GM19452 (cell line): ENCODE data around the gene POLR3C.
A peak's percentile ranks its signal among the peaks of the same experiment; 100 is the strongest.
"Not testable (repeated sequence)": the region's sequence is repeated elsewhere in the genome, so short reads cannot be mapped to it uniquely, and the experiment has no call there.

ENCODE experiments used
- ATAC-seq: cut with Tn5 transposase; IDR thresholded peaks from one replicate; pipeline ENCODE4 v1.9.1; 2021; ENCODE audit not compliant: unreplicated experiment

The POLR3C gene

DNA sequence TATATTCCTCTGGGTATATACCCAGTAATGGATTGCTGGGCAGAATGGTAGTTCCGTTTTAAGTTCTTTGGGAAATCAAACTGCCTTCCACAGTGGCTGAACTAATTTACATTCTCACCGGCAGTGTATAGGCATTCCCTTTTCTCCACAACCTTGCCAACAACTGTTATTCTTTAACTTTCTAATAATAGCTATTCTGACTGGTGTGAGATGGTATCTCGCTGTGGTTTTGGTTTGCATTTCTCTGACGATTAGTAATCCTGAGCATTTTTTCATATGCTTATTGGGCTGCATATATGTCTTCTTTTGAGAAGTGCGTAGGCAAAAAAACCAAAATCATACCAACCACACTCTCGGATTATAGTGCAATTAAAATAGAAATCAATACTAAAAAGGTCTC lies 5.9 kb upstream of the POLR3C start:
- not testable (repeated sequence) for ATAC-seq

DNA sequence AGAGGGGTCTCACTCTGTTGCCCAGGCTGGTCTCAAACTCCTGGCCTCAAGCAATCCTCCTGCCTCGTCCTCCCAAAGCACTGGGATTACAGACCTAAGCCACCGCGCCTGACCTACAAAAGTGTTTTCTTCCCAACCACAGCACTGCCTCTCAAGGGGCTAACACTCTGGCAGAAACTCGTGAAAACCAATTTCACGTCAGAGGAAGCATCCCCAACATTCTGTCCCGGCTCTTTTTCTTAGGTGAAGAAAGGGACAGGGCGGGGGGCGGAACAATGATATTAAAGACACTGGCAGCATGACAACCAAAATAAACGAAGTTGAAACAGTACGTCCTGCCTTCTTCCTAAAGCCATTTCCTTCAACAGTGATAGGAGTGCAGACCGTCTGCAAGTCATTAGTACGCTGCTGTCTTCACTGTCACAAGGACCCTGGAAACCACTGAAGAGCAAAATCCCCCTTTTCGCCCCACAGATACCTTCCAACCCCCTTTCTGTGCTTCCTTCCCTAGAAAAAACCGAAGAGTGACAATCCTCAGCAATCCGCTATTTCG lies 1.1 kb upstream of the POLR3C start:
- not testable (repeated sequence) for ATAC-seq

DNA sequence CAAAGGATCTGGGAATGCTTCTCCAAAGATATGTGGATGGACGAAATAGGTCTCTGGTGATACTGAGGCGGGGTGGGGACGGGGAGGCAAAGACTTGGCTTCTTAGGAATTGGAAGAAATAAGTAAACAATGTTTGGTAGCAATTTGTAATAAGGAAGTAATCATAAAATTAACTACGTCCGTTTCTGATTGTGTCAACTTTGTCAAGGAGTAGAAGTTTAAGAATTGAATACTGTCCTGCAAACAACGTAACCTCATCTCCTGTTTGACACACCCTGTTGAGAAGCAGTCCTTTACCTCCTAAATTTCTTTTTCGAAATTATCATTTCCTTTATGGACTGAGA lies 471 bp downstream of the POLR3C start:
- no peak for ATAC-seq

DNA sequence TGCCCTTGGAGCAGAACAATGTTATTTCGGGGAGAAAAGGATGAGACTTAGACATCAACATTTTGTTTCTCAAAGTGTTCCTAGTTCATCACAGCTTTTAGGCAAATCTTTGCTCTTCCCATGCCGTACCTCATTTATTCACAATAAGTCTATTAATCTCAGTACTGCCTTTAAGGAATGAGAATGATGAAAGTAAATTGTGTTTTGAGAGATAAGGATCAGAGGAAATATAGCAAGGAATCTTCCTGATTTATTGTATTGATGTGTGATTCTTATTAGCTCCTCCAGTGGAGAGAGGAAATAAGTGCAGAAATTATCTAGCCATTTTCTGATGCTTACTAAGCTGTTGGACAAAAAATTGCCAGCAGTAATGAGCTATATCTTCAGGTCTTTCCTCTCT lies 2.0 kb downstream of the POLR3C start:
- ATAC-seq = no peak

DNA sequence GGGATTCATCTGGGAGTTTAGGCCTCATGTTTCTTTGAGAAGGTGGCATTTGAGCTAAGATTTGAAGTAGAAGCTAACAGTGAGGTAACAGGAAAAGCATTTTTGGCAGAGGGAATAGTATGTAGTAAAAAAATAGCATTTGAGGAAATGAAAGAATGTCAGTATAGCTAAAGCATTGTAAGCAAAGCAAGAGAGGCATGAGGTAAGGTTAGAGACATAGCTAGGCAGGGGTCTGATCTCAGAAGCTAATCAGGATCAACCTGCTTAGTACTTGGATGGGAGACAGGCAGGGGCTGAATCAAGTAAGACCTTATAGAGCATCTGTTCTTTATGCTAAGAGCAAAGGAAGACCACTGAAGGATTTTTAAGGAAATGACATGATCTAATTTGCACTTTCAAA lies 4.0 kb downstream of the POLR3C start:
- ATAC-seq = no peak

DNA sequence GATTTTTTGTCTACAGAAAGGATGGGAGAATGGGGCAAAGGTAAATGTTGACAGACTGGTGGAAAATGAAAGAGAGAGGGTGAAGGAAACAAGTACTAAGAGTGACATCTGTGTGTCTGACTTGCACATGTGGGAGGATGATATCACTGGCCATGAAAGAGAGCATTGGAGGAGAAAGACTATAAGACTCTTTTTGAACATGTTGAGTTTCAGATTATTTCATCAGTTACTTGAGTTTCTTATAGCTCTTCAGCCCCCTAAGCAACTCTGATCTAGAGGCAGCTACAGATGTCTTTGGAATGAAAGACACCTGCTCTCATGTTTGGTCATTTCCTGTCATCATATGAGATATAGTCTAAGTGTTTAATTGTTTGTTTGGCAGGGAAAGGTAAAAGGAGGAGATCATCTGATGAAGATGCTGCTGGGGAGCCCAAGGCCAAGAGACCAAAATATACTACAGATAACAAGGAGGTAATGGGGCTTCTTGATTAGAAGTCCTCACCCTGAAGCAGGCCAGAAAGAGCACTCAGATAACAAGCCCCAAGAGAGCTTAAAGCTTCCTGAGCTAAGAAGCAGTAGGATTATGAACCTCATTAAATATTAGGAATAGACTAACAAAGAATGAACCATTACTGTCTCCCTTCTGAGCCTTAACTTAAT lies 4.5 kb downstream of the POLR3C start:
- ATAC-seq = no peak

DNA sequence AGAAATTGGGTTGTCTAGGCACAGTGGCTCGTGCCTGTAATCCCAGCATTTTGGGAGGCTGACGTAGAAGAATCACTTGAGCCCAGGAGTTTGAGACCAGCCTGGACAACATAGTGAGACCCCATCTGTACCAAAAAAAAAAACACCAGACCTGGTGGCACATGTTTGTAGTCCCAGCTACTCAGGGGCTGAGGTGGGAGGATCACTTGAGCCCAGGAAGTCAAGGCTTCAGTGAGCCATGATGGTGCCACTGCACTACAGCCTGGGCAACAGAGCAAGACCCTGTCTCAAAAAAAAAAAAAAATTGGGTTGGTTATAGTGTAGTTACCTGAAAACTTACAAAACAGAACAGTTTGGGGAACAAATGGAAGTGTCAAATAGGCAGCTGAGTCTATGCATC lies 6.8 kb downstream of the POLR3C start:
- ATAC-seq = not testable (repeated sequence)

DNA sequence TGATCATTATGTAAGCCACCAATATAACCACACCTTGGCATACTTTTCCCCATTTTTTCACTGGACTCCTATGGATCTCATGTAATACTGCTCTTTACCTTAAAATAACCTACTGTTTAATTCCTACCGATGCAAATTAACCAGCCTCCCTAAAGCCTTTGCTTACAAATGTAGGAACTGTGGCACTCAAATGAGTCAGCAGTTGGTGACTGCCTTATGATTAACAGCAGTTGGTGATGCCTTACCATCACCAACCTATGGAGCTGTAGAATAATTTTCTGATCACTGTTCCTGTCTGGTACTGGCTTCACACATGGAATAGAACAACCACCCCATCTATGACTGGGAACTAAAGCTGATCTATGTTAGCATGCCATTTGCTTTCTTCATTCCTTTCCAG lies 13.7 kb downstream of the POLR3C start:
- ATAC-seq = no peak

DNA sequence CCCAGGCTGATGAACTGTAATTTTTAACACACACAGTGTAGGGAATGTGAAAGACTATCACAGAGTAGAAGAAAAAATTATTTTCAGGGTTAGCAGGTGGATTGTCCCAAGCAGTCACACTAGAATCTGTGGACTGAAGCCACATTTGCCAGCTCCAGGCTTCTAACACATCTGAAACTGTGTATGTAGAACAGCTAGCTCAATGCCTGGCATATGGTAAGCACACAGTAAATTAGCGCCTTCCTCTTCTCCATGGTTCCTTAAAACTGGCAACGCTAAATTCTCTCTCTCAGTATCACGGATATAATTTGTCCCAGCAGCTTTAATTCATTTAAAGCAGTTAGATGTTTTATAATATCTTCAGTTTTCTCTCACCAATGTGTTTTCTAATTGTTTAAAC lies 19.0 kb downstream of the POLR3C start:
- ATAC-seq = no peak

DNA sequence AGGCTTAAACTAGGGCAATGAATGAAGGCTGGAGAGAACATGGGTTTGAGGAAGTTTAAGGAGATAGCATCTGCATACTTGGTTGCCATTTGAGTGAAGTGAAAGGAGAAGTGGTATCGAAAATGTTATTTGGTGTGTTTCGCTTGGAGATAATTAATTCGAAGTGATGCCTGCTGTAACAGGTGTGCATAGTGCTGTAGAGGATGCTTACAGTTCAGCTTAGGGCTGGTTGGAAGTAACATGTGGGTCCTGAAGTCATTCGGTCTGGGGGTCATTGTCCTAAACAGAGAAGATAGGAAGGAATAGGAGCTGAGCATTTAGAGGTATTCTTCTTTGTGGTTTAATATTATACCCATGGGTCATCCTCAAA lies 21.1 kb downstream of the POLR3C start:
- ATAC-seq = peak; percentile 76

DNA sequence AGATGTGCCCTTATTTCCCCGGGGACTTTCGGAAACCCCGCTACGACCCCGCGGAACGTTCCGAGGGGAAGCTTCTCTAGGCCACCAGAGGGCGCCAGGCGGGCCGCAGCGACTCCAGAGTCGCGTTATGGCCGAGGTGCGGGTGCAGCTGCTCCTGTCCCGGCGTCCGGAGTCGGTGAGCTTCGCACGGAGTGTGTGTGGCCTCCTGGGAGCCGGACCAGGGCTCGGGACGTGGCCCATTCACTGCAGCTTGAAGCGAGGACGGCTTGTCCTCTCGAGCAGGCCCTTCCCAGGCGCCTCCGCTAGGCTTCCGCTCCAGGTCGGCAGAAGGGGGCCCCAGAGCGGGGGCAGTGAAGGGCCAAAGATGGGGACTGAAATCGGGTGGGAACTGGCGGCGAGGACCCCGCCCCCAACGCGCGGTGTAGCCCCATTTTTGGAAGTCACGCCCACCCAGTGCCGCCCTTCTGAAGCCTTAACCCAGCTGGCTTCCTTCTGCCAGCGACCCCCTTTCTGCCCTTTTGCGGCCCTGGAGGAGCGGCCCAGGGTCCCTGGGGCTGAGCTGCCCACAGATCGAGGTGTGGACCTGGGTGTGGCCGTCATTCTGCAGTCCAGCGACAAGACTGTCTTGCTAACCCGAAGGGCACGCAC lies 21.6 kb downstream of the POLR3C start, which contains the start of gene NUDT17:
TSS of gene NUDT17 (plus strand) at position 117 of the 648 bp plus-strand sequence. CDS start at position 128, 11 bp downstream.
- peak; percentile 59 for ATAC-seq

DNA sequence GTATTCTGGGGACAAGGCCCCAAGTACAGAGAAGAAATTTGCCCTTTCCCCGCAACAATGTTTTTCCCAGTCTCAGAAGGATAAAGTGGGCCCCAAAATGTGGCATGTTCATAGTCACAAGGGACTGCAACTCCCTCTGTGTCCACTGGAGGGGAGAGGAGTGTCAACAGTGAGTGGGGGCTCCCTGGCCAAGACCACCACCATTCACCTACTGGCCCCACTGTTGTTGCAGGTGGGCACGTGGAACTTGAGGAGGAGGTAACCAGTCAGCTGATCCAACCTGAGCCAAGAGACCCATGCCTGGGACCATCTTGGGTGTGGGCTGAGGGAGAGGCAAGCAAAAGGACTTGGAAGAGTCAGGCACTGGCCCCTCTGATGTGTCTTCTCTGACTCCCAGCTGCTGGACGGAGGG lies 22.2 kb downstream of the POLR3C start:
- ATAC-seq = no peak

DNA sequence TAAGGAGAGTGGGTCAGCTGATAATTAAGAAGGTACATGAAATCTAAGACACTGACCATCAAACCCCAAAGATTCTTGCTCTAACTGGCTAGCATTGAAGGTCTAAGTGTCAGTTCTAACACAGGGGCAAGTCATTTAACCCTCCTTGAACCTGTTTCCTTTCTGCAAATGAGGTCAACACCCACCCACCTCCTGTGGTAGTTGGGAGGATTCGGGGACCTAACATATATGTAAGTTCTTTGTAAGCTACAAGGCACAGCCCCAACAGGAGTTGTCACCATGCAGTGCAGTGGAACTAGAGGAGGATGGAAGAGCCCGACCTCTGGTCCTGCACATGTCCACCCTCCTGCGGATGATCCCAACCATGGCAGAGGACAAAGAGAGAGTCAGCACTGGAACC lies 23.8 kb downstream of the POLR3C start:
- ATAC-seq = no peak

DNA sequence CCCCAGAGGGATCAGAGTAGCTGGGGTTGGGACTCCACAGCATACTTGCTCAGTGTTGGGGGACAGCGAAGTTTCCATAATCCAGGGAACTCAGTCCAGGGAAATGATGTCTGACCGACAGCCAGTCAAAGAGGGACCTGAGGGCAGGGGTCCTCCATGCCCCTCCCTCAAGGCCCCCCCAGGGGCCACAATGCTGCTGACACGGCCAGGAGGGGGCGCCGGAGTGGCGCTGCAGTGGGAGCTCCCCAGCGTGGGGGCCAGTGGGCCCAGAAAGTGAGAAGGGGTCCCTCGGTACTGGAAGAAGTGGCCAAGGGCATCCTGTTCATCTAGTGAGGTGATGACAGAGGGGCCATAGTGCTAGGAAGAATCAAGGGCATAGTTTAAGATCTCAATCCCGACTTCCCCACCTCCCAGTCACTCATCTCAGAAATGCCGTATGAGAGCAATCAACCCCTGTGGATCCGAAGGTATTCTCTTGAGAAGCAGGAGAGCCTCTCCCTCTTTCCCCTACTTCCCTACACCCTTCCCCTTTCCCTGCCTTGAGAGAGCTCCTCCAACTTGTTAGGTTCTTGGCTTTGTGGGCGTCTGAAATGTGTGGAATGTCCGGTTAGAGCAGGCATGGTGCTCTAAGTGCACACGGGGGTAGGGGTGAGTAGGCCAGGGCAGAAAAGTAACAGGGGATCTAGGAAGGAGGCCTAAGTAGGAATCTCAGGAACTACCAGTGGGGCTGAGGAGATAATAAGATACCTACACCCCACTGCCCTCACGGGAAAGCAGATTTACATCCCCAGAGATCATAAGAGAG lies 25.6 kb downstream of the POLR3C start:
- no peak for ATAC-seq

DNA sequence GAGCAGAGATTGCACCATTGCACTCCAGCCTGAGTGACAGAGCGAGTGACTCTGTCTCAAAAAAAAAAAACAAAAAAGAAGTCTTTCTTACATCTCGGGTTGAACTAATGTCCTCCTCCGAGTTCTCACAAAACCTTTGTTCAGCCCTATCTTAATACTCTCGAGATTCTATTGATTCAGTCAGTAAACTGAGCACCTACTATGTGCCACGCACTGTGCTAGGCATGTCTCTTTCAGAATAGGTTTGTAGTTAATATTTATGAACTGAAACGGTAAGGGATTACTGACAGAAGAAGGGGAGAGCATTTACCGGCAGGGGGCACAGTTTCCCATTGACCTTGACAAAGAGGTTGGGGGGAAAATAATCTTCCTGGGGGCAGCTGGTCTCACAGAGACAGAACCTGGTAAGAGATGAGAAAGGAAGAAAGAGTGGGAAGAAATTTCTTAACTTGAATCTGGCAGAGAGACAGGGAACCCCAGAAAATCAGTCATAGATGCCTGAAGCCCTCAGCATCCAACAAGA lies 31.5 kb downstream of the POLR3C start:
- no peak for ATAC-seq

DNA sequence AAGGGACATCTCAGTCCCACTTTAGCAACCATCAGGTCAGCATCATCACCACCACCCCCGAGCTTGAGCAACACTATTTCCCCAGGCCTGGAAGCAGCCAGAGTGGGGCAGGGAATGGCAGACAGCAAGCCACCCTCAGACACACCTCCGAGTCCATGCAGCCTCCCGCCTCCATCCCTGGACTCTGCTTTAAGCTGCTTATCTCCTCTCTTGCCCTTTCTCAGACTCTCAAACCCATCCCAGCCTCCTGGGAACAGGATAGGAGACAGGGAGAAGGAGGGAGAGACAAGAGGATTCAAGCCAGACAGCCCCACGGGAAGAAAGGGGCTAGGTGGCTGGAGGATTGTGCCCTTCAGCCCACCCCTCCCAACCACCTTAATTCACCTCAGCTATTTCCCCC lies 33.2 kb downstream of the POLR3C start:
- no peak for ATAC-seq

DNA sequence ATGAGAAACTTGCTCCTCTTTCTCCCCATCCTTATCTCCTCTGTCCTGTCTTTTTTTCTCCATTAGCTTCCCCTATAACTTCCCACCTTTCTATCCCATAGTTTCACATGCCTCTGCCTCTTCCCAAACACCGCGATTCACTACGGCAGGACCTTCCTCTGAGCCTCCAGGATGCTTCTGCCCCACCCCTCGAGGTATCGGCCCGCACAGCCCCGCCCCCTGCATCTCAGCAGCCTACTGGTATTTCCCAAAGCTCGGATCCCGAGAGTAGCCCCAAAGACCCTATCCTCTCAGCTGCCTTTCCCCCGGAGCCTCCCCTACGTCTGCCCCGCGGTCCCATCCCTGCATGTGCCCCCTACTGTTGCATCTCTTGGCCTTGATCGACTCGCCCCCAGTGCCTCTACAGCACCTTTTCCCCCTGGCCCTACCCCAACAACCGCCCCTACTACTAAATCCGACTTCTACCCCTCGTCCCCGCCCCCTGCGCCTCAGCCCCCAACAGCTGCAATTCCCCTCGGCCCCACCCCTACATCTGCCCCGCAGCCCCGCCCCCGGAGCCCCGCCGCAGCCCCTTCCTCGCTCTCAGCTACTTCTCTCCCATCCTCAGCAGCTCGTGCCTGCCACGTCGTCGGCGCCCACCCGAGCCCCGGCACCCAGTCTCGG lies 34.4 kb downstream of the POLR3C start:
- no peak for ATAC-seq

DNA sequence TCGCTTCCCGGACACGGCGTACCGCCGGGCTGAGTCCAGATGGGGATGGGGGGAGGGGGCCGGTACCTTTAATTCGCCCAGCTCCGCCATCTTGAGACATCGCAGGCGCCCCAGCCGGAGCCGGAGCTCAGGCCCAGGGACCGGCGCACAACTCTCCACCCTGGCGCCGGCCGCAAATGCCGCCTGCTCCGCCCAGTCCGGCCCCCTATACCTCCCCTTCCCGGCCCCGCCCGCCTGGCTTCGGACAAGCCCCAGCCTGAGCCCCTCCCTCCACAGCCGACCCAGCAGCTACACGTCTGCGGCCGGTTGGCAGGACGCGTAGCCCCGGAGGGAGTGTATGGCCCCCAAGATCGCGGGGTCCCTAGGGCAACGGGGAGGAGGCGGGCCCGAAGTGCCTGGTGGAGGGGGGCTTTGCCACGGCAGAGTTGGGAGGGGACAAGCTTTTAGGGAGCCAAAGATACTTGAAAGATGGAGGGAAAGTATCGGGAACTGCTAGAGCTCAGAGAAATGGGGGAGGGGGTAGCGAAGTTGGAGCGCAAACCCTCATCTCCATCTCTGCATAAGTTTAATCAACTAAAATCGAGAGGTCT lies 35.0 kb downstream of the POLR3C start, which contains the start of gene PIAS3:
TSS of gene PIAS3 (minus strand) at position 181 of the 590 bp plus-strand sequence. CDS start at position 90, 91 bp downstream.
- ATAC-seq = peak; percentile 82

DNA sequence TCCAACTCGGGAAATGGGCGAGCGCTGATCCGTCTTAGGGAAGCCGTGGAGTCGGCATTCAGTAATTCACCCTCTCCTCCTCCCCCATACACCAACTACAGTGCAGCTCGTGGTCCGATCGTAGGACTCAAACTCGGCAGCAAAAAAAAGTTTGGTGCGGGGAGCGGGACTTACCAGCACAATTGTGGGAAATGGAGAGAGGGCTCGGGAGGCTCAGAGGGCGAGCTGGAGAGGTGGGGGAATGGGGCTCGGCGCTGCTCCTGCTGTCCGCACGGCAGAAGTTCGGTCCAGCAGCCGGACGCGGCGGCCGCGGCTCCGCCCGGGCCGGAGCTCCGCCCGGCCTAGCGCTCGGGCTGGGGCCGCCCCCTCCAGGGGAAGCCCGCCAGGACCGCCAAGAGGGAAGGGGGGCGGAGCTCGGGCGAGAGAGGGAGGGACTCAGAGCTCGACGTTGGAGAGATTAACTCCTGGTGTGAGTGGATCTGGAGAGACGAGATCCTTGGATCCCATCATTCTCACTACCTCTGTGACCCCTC lies 35.6 kb downstream of the POLR3C start:
- peak; percentile 72 for ATAC-seq

DNA sequence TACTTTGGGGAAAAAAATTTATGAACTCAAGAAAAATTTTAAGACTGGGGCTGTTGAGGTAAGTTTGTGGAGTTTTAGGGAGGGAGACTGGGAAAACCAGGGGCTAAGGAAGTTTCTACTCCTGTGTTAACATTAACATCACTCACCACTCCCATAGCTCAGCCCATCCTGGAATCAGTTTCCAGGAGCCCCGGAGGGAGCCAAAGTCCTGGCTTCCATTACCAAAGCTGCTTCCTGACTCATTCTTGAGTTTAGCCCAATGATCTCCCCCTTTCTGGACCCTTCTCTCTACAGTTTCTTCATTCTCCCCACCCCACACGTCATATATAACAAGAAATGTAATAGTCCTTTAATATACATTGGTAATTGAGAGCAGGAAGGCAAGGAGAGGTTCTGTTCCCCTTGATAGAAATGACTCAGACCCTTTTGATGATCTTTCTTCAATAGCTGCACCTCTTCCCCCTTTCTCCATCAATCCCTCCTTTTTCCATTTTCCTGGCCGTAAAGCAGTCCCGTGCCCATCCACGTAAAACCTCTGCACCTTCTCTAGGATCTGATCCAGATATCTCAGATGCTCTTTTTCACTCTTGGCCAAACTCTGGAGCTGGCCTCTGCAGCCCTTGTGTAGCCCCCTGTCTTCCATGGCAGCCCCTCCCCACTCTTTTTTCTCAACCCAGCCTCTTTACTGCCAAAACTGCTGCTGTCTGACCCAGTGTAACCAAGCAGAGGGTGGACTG lies 39.5 kb downstream of the POLR3C start:
- ATAC-seq = no peak
